ENCODE measurements around the gene COG2. TPM values are rescaled to one million over a fixed set of nuclear protein-coding genes. Genes with fewer than 3 reads are reported as not detected.

The COG2 gene
- total RNA-seq, 6 donors from 2014 or later: 23.5 to 37.7 (median 28.7) TPM

DNA sequence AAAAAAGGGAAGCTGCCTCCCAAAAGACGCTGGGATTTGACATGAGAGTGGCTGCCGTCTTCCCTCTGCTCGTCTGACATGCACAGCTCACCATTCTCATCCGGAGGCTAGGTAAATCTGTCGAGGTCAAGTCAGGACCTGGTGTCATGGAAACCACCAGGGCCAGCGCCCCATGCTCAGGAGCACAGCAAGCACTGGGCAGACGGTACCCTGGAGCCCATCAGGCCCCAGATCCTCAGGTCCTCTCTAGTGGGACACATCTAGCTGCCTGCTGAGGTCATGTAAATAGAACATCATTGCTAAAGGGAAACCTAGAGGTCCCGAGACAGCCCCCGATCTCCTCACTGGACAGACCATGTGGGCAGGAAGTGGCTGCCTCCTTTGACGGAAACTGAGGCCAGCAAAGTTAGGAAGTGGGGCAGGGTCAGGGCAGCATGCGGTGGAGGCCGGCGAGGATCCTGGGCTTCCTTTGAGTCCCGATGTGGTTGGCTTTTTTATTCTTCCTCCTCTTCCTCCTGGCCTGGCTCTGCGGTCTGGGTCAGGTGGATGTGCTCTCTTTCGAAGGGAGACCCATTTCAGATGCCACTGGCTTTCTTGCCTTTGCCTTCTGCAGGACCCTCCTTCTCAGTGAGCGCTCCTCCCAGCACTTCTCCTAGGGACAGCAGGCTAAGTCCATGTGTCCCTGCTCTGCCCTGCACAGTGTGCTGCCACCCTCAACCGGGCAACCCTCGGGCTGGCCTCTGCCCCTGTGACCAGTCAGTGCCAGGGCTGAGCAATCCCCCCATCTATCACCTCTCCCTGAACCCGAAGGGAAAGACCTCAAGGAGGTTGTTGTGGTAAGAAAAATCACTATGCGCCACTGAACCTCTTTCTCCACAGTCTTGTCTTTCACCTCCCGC is 65.7 kb downstream of the COG2 start:
- no peaks in the 10 kb centered on the region for H3K27me3 ChIP-seq
- no peak for ATAC-seq (ENCODE audit: low FRiP score in 2 of 2)
- H3K4me3 ChIP-seq: no peak overlapping the region
- H3K9me3 ChIP-seq: no peaks in the 10 kb centered on the region
- H3K27ac ChIP-seq: no peak overlapping the region
- TF ChIP-seq, protein P1, sequence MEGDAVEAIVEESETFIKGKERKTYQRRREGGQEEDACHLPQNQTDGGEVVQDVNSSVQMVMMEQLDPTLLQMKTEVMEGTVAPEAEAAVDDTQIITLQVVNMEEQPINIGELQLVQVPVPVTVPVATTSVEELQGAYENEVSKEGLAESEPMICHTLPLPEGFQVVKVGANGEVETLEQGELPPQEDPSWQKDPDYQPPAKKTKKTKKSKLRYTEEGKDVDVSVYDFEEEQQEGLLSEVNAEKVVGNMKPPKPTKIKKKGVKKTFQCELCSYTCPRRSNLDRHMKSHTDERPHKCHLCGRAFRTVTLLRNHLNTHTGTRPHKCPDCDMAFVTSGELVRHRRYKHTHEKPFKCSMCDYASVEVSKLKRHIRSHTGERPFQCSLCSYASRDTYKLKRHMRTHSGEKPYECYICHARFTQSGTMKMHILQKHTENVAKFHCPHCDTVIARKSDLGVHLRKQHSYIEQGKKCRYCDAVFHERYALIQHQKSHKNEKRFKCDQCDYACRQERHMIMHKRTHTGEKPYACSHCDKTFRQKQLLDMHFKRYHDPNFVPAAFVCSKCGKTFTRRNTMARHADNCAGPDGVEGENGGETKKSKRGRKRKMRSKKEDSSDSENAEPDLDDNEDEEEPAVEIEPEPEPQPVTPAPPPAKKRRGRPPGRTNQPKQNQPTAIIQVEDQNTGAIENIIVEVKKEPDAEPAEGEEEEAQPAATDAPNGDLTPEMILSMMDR (IDR thresholded peaks at IDR 0.05): no peak
- TF ChIP-seq POLR2AphosphoS5 (IDR thresholded peaks at IDR 0.05): no peak
- no peak for TF ChIP-seq EP300 (IDR thresholded peaks at IDR 0.05)
- no peak for TF ChIP-seq POLR2A (IDR thresholded peaks at IDR 0.05)
- 54 to 63% methylated on average over 18 to 22 of the region's 22 CpGs for WGBS, 2 donors
- no peaks in the 10 kb centered on the region for H3K36me3 ChIP-seq
- DNase-seq: no peak
- peaks cover 0 to 4% (median 0%) of the 10 kb centered on the region in 4 donors for H3K4me1 ChIP-seq

DNA sequence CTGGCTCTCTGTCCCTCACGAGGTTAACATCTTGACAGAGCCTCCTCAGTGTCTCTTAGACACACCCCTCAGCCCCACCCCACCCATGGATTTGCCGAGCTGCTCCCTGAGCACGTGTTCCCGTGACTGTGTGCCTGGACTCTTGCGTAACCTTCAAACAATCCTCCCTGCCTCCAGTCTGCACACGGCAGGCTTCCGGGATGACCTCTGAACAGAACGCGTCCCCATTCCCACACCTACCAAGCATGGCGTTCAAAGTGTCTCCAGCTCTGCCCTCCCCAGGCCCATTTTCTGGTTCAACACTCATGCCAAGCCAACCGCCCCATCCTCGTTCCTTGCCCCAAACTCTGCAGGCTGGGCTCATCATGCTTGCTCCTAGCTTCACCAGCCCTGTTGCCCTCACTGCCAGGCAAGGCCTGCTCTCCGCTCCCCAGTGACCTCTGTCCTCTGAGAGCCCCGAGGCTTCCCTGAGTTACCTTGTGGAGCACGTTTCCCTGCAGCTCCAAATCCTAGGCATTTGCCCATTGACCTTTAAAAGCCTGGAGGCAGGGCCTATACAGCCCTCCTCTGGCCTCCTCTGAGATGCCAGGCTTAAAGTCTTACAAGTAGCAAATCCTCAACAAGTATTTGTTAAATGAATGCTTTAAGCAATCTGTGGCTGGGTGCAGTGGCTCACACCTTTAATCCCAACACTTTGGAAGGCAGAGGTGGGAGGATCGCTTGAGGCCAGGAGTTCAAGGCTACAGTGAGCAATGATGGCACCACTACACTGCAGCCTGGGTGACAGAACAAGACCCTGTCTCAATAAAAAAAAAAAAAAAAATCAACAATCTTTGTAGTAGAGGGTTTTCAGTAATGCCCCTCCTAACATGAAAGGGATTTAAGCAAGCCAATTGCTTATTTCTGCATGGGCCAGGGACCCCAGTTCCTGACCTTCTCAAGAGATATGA is 66.6 kb downstream of the COG2 start:
- no peaks in the 10 kb centered on the region for H3K36me3 ChIP-seq
- H3K27me3 ChIP-seq: no peaks in the 10 kb centered on the region
- H3K9me3 ChIP-seq: no peaks in the 10 kb centered on the region
- peaks cover 0 to 8% (median 4%) of the 10 kb centered on the region in 4 donors for H3K4me1 ChIP-seq
- no peak for TF ChIP-seq POLR2AphosphoS5 (IDR thresholded peaks at IDR 0.05)
- TF ChIP-seq, protein P1 (IDR thresholded peaks at IDR 0.05): no peak
- TF ChIP-seq EP300 (IDR thresholded peaks at IDR 0.05): no peak
- no peak for TF ChIP-seq POLR2A (IDR thresholded peaks at IDR 0.05)
- peak in 1 of 2 donors; percentile 62 for ATAC-seq (ENCODE audit: low FRiP score in 2 of 2)
- no peak overlapping the region for H3K4me3 ChIP-seq
- DNase-seq: no peak
- 70 to 82% methylated on average over 16 of the region's 16 CpGs for WGBS, 2 donors
- H3K27ac ChIP-seq: no peak overlapping the region

DNA sequence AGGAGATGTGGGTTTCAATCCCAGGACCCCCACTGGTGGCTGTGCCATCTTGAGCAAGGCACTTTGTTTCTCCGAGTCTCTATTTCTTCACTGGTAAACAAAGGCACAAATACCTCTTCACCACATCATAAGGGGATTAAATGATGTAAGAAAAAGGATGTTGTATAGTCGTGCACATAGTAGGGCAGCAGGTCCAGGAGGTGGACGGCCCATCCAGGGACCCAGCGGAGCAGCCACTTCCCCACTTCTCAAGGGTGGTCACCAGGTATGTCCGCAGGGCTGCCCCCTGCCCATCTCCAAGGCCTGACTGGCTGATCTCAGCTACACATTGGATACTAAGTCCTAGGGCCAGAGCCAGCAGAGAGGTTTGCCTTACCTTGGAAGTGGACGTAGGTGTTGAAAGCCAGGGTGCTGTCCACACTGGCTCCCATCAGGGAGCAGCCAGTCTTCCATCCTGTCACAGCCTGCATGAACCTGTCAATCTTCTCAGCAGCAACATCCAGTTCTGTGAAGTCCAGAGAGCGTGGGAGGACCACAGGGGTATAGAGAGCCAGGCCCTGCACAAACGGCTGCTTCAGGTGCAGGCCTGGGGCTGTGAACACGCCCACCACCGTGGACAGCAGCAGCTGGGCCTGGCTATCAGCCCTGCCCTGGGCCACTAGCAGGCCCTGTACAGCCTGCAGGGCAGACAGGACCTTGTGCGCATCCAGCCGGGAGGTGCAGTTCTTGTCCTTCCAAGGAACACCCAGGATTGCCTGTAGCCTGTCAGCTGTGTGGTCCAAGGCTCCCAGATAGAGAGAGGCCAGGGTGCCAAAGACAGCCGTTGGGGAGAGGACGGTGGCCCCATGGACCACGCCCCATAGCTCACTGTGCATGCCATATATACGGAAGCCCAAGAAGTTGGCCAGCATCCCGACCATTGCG is 67.6 kb downstream of the COG2 start:
- ATAC-seq (ENCODE audit: low FRiP score in 2 of 2) (no peak), DNase-seq (no peak)
- Histone ChIP-seq H3K27ac (no peak overlapping the region), H3K36me3 (no peaks in the 10 kb centered on the region), H3K4me1 (peaks cover 0 to 9% (median 7%) of the 10 kb centered on the region in 4 donors), H3K4me3 (no peak overlapping the region), H3K9me3 (no peaks in the 10 kb centered on the region), H3K27me3 (no peaks in the 10 kb centered on the region)
- TF ChIP-seq, protein P1 (IDR thresholded peaks at IDR 0.05): no peak
- TF ChIP-seq POLR2AphosphoS5 (IDR thresholded peaks at IDR 0.05): no peak
- WGBS, 2 donors: 80 to 89% methylated on average over 12 to 17 of the region's 18 CpGs

DNA sequence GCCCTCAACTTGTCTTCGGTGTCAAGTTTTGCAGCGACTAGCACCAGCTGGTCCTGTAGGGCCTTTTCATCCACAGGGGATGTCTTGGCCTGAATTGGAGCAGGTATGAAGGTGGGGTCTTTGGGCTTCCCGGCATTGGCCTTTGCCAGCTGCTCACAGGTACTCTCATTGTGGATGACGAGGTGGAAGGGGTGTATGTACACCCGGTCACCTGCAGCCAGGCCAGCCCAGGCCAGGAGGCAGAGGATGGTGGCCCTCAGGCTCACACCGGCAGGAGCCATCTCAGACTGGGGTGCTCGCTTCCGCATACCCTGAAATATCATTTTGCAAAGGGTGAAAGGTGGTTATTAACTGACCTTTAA is 68.2 kb downstream of the COG2 start:
- Histone ChIP-seq H3K36me3 (no peaks in the 10 kb centered on the region), H3K27ac (no peak overlapping the region), H3K4me1 (peaks cover 0 to 9% (median 7%) of the 10 kb centered on the region in 4 donors), H3K9me3 (no peaks in the 10 kb centered on the region), H3K4me3 (no peak overlapping the region), H3K27me3 (no peaks in the 10 kb centered on the region)
- TF ChIP-seq POLR2A (IDR thresholded peaks at IDR 0.05) (no peak), EP300 (IDR thresholded peaks at IDR 0.05) (no peak), POLR2AphosphoS5 (IDR thresholded peaks at IDR 0.05) (no peak)
- TF ChIP-seq, protein P1 (IDR thresholded peaks at IDR 0.05): no peak
- WGBS, 2 donors: 89 to 94% methylated on average over 8 of the region's 8 CpGs
- ATAC-seq (ENCODE audit: low FRiP score in 2 of 2) (no peak), DNase-seq (no peak)
